Esophagus muscularis mucosa (tissue), 4 donors: Measurements from ENCODE around the gene ATP1B2.

ENCODE experiments used
- CTCF ChIP-seq, 3 experiments: fragments of 200-600 bp in 2 of 3; fragments of 450-650 bp in 1 of 3; sonication (generic) in 2 of 3; IDR thresholded peaks; one replicate each; pipeline ENCODE4 v1.5.1; 2017 to 2019; ENCODE audit warnings: antibody characterized with exemption in 3 of 3, mild to moderate bottlenecking in 2 of 3, moderate library complexity in 1 of 3
- EP300 ChIP-seq: sonication (generic); formaldehyde crosslinking; IDR thresholded peaks from one replicate; pipeline ENCODE4 v1.6.1; 2017; ENCODE audit warnings: antibody characterized with exemption
- POLR2A ChIP-seq: fragments of 450-650 bp; IDR thresholded peaks from one replicate; pipeline ENCODE4 v1.6.1; 2017; ENCODE audit warnings: antibody characterized with exemption, moderate library complexity, mild to moderate bottlenecking, low read depth
- POLR2AphosphoS5 ChIP-seq, 2 donors: sonication (generic); formaldehyde crosslinking; IDR thresholded peaks; one replicate each; pipeline ENCODE4 v1.6.1; 2017; ENCODE audit warnings: antibody characterized with exemption in 2 of 2

GRCh38 chr17:7687072-7687907, 36.6 kb downstream of the ATP1B2 start, which contains the start of gene TP53:
- peak; percentile 48 for TF ChIP-seq POLR2A
- peak in 1 of 3 experiments; percentile 11 for TF ChIP-seq CTCF (IDR thresholded peaks at IDR 0.05)
- TF ChIP-seq EP300 = no peak
- TF ChIP-seq POLR2AphosphoS5 (IDR thresholded peaks at IDR 0.05) = peak; percentile 88 to 95
